SK-N-SH treated with all-trans-retinoic acid at 6 μM for 48 hours (cell line): ENCODE measurements around the gene SDC4.

ENCODE experiments used
- RARB ChIP-seq: fragments of 250-450 bp; sonication (Bioruptor Pico); IDR thresholded peaks from 2 replicates; pipeline ENCODE4 v1.8.0; 2021; ENCODE audit warnings: mild to moderate bottlenecking, moderate library complexity
- ZNF565 ChIP-seq: fragments of 450-650 bp; formaldehyde crosslinking; conservative IDR thresholded peaks from 2 replicates; pipeline ENCODE4 v1.5.0; 2020; ENCODE audit warnings: low read depth, mild to moderate bottlenecking, moderate library complexity
- ZNF70 ChIP-seq: fragments of 450-650 bp; formaldehyde crosslinking; IDR thresholded peaks from 2 replicates; pipeline ENCODE4 v1.5.0; 2020; ENCODE audit warnings: mild to moderate bottlenecking, moderate library complexity

- TF ChIP-seq ZNF565, result no peak
- TF ChIP-seq RARB (CRISPR knock-in tag), result no peak
- TF ChIP-seq ZNF70, result no peak
Observed at GRCh38 chr20:45337367-45338120, 10.7 kb downstream of the SDC4 start.
